WTC11 (cell line): ENCODE results near the gene FCN2. TPM values are rescaled to one million over a fixed set of nuclear protein-coding genes. Genes with fewer than 3 reads are reported as not detected.

ENCODE experiments used
- ATAC-seq: fragments of 200-7000 bp; cut with Tn5 transposase; 2 replicates; pipeline ENCODE4 v1.10.0; 2021; ENCODE audit warnings: mild to moderate bottlenecking, moderate library complexity
- CTCF ChIA-PET: fragments of 300-600 bp; sonication (Branson Sonifier 250); formaldehyde crosslinking; loops from one replicate; lab custom pipeline; 2021; ENCODE audit warnings: antibody characterized with exemption; lab: Charles Lee
- POLR2A ChIA-PET: fragments of 350-600 bp; sonication (Branson Sonifier 250); formaldehyde crosslinking; loops from one replicate; lab custom pipeline; 2021; ENCODE audit warnings: antibody characterized with exemption; lab: Charles Lee
- DNase-seq: peaks from one replicate; pipeline ENCODE4 v3.0.0; 2021; ENCODE audit warnings: low spot score
- H3K27ac Mint-ChIP-seq: 2 replicates; pipeline ENCODE4 v1.8.0; 2021; ENCODE audit warnings: mixed read lengths
- H3K27me3 Mint-ChIP-seq: 2 replicates; pipeline ENCODE4 v1.8.0; 2021; ENCODE audit warnings: low read depth, mild to moderate bottlenecking, moderate library complexity, mixed read lengths
- H3K36me3 Mint-ChIP-seq: 2 replicates; pipeline ENCODE4 v1.8.0; 2021; ENCODE audit warnings: mixed read lengths
- H3K4me1 Mint-ChIP-seq: 2 replicates; pipeline ENCODE4 v1.8.0; 2022; ENCODE audit warnings: mixed read lengths
- H3K4me3 Mint-ChIP-seq: 2 replicates; pipeline ENCODE4 v1.8.0; 2021; ENCODE audit warnings: mild to moderate bottlenecking, moderate library complexity, mixed read lengths
- H3K9me3 Mint-ChIP-seq: 2 replicates; pipeline ENCODE4 v1.8.0; 2021; ENCODE audit warnings: mixed read lengths
- ARID4B ChIP-seq: sonication (generic); formaldehyde crosslinking; IDR thresholded peaks from 2 replicates; pipeline ENCODE4 v1.8.0; 2023; ENCODE audit warnings: missing genetic modification reagents, mild to moderate bottlenecking, borderline replicate concordance
- ATF1 ChIP-seq: sonication (generic); formaldehyde crosslinking; IDR thresholded peaks from 2 replicates; pipeline ENCODE4 v1.8.1; 2023; ENCODE audit warnings: mild to moderate bottlenecking, moderate library complexity, missing genetic modification reagents
- ELF4 ChIP-seq: sonication (generic); formaldehyde crosslinking; IDR thresholded peaks from 2 replicates; pipeline ENCODE4 v1.8.1; 2022; ENCODE audit warnings: low read depth, mild to moderate bottlenecking, moderate library complexity, missing genetic modification reagents
- EMX1 ChIP-seq: fragments of 250-450 bp; sonication (Bioruptor Pico); IDR thresholded peaks from 2 replicates; pipeline ENCODE4 v1.8.0; 2021; ENCODE audit warnings: mild to moderate bottlenecking
- ESRRA ChIP-seq: sonication (generic); formaldehyde crosslinking; IDR thresholded peaks from 2 replicates; pipeline ENCODE4 v1.8.1; 2022; ENCODE audit warnings: mild to moderate bottlenecking, missing genetic modification reagents, borderline replicate concordance
- NFYB ChIP-seq: sonication (generic); formaldehyde crosslinking; conservative IDR thresholded peaks from 2 replicates; pipeline ENCODE4 v1.8.0; 2022; ENCODE audit warnings: low read depth, missing genetic modification reagents
- RELA ChIP-seq: sonication (generic); formaldehyde crosslinking; IDR thresholded peaks from 2 replicates; pipeline ENCODE4 v1.8.1; 2022; ENCODE audit warnings: missing genetic modification reagents, mild to moderate bottlenecking, borderline replicate concordance
- SMAD3 ChIP-seq: sonication (generic); formaldehyde crosslinking; IDR thresholded peaks from 2 replicates; pipeline ENCODE4 v1.8.0; 2022; ENCODE audit warnings: missing genetic modification reagents, mild to moderate bottlenecking, borderline replicate concordance
- SOX15 ChIP-seq: fragments of 250-450 bp; sonication (Bioruptor Pico); IDR thresholded peaks from 2 replicates; pipeline ENCODE4 v1.9.0; 2021; ENCODE audit warnings: mild to moderate bottlenecking
- TEAD1 ChIP-seq: sonication (generic); formaldehyde crosslinking; IDR thresholded peaks from 2 replicates; pipeline ENCODE4 v1.8.0; 2022; ENCODE audit warnings: mild to moderate bottlenecking, missing genetic modification reagents
- ZNF138 ChIP-seq: sonication (generic); formaldehyde crosslinking; conservative IDR thresholded peaks from 2 replicates; pipeline ENCODE4 v1.8.1; 2022; ENCODE audit warnings: mild to moderate bottlenecking, moderate library complexity, missing genetic modification reagents
- ZNF263 ChIP-seq: sonication (generic); formaldehyde crosslinking; IDR thresholded peaks from 2 replicates; pipeline ENCODE4 v1.8.1; 2022; ENCODE audit warnings: low read depth, mild to moderate bottlenecking, moderate library complexity, missing genetic modification reagents
- ZNF317 ChIP-seq: sonication (generic); formaldehyde crosslinking; IDR thresholded peaks from 2 replicates; pipeline ENCODE4 v1.8.1; 2023; ENCODE audit warnings: low read depth, mild to moderate bottlenecking, moderate library complexity, missing genetic modification reagents, borderline replicate concordance
- ZNF396 ChIP-seq: fragments of 250-450 bp; sonication (Bioruptor Pico); IDR thresholded peaks from 2 replicates; pipeline ENCODE4 v1.8.0; 2021; ENCODE audit warnings: mild to moderate bottlenecking, moderate library complexity, borderline replicate concordance
- ZNF416 ChIP-seq: fragments of 250-450 bp; sonication (Bioruptor Pico); IDR thresholded peaks from 2 replicates; pipeline ENCODE4 v1.9.0; 2021; ENCODE audit warnings: mild to moderate bottlenecking, inconsistent platforms
- ZNF423 ChIP-seq: fragments of 250-450 bp; sonication (Bioruptor Pico); IDR thresholded peaks from 2 replicates; pipeline ENCODE4 v2.1.2; 2022; ENCODE audit warnings: mild to moderate bottlenecking, moderate library complexity
- total RNA-seq: library from RNA; stranded (reverse); gene quantifications from 3 replicates; pipeline ENCODE4 v1.2.3, GENCODE V29; 2021
- TF ChIP-seq, protein P1 (sequence below): sonication (generic); formaldehyde crosslinking; IDR thresholded peaks from 2 replicates; pipeline ENCODE4 v1.8.0; 2022; ENCODE audit warnings: mild to moderate bottlenecking, missing genetic modification reagents
- TF ChIP-seq, protein P2 (sequence below): sonication (generic); formaldehyde crosslinking; IDR thresholded peaks from 2 replicates; pipeline ENCODE4 v1.8.1; 2023; ENCODE audit warnings: mild to moderate bottlenecking, missing genetic modification reagents
- TF ChIP-seq, protein P3 (sequence below): fragments of 250-450 bp; sonication (Bioruptor Pico); IDR thresholded peaks from 2 replicates; pipeline ENCODE4 v2.1.2; 2022; ENCODE audit warnings: mild to moderate bottlenecking, moderate library complexity

Gene FCN2
- total RNA-seq, 1 experiment from 2014 or later: not detected

DNA sequence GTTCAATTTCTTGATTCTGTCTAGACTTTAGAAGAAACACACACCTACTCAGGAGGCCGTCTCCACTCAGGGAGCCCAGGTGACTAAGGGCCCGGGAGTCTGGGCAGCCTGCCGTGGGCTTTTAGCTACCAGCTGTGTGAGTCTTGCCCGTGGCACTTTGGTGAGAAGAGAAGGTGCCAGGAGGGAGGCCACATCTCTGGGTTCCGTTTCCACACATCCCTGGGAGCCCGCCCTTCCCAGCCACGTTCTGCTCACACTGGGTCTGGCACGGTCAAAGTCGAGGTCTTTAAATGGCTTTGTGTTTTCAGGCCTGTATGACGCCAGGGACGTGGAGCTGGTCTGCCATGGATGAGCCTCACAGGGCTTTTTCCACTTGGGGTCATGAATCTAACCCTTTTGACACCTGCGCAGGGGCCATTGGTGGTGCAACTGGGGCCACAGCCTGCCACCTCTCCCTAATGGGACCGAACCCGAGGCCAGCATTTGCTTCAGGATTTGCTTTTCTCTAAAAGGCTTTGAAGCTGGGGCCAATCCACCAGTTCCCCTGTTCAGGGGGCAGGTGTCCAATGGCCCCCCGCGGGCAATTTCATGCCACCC, 17.2 kb upstream of the FCN2 start:
- H3K36me3 Mint-ChIP-seq: 0 out of 2 replicates have a peak, but pooled peaks cover 2% of the 10 kb centered on the region
- no peak for TF ChIP-seq SMAD3 (CRISPR knock-in tag)
- TF ChIP-seq TEAD1 (CRISPR knock-in tag): no peak
- TF ChIP-seq, protein P1, sequence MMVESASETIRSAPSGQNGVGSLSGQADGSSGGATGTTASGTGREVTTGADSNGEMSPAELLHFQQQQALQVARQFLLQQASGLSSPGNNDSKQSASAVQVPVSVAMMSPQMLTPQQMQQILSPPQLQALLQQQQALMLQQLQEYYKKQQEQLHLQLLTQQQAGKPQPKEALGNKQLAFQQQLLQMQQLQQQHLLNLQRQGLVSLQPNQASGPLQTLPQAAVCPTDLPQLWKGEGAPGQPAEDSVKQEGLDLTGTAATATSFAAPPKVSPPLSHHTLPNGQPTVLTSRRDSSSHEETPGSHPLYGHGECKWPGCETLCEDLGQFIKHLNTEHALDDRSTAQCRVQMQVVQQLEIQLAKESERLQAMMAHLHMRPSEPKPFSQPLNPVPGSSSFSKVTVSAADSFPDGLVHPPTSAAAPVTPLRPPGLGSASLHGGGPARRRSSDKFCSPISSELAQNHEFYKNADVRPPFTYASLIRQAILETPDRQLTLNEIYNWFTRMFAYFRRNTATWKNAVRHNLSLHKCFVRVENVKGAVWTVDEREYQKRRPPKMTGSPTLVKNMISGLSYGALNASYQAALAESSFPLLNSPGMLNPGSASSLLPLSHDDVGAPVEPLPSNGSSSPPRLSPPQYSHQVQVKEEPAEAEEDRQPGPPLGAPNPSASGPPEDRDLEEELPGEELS (CRISPR knock-in tag): no peak
- no peak for TF ChIP-seq ZNF138 (CRISPR knock-in tag)
- TF ChIP-seq ZNF416 (CRISPR knock-in tag): no peak
- no peak for TF ChIP-seq RELA (CRISPR knock-in tag)
- no peak for TF ChIP-seq SOX15 (CRISPR knock-in tag)
- TF ChIP-seq, protein P2, sequence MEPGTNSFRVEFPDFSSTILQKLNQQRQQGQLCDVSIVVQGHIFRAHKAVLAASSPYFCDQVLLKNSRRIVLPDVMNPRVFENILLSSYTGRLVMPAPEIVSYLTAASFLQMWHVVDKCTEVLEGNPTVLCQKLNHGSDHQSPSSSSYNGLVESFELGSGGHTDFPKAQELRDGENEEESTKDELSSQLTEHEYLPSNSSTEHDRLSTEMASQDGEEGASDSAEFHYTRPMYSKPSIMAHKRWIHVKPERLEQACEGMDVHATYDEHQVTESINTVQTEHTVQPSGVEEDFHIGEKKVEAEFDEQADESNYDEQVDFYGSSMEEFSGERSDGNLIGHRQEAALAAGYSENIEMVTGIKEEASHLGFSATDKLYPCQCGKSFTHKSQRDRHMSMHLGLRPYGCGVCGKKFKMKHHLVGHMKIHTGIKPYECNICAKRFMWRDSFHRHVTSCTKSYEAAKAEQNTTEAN: no peak
- no peak for TF ChIP-seq ZNF396 (CRISPR knock-in tag)
- TF ChIP-seq, protein P3, sequence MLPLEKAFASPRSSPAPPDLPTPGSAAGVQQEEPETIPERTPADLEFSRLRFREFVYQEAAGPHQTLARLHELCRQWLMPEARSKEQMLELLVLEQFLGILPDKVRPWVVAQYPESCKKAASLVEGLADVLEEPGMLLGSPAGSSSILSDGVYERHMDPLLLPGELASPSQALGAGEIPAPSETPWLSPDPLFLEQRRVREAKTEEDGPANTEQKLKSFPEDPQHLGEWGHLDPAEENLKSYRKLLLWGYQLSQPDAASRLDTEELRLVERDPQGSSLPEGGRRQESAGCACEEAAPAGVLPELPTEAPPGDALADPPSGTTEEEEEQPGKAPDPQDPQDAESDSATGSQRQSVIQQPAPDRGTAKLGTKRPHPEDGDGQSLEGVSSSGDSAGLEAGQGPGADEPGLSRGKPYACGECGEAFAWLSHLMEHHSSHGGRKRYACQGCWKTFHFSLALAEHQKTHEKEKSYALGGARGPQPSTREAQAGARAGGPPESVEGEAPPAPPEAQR (CRISPR knock-in tag): no peak
- no peak for TF ChIP-seq ZNF423 (CRISPR knock-in tag)
- TF ChIP-seq ZNF263 (CRISPR knock-in tag): no peak
- TF ChIP-seq ARID4B (CRISPR knock-in tag): no peak
- TF ChIP-seq ZNF317 (CRISPR knock-in tag): no peak
- TF ChIP-seq ELF4 (CRISPR knock-in tag): no peak
- TF ChIP-seq NFYB (CRISPR knock-in tag): no peak
- TF ChIP-seq EMX1 (CRISPR knock-in tag): no peak
- no peak for TF ChIP-seq ESRRA (CRISPR knock-in tag)
- no peak for TF ChIP-seq ATF1 (CRISPR knock-in tag)
- TF ChIP-seq, all 79 proteins: peak for 0
- no peak for ATAC-seq
- CTCF ChIA-PET: no interaction called here
- no peaks in the 10 kb centered on the region for H3K27me3 Mint-ChIP-seq
- H3K27ac Mint-ChIP-seq: no peak overlapping the region
- DNase-seq: no peak
- no peaks in the 10 kb centered on the region for H3K4me1 Mint-ChIP-seq
- H3K4me3 Mint-ChIP-seq: no peak overlapping the region
- POLR2A ChIA-PET: no interaction called here
- peaks cover 18% of the 10 kb centered on the region for H3K9me3 Mint-ChIP-seq
